ENCODE measurements around the gene DUOXA2.
A peak's percentile ranks its signal among the peaks of the same experiment; 100 is the strongest.
"Not testable (repeated sequence)": the region's sequence is repeated elsewhere in the genome, so short reads cannot be mapped to it uniquely, and the experiment has no call there.

DUOXA2 gene
- 0 reads per million in 9 experiments for total RNA-seq

GRCh38 chr15:45114076-45114750, at the start of gene DUOXA2, which contains the start of gene DUOX2:
Gene DUOXA2, plus strand, starts transcription at chr15:45114326. Its CDS starts 280 bp downstream, at chr15:45114606.
Gene DUOX2, minus strand, starts transcription at chr15:45114172. Its CDS starts 761 bp downstream, at chr15:45113411.
- H3K4me1 Mint-ChIP-seq (ENCODE audit: low read depth in 2 of 2) = peaks cover 18 to 41% of the 10 kb centered on the region in 2 donors
- DNase-seq (no peak), ATAC-seq (replicated peaks) (no peak)
- peak within 1 kb of the TSS; percentile 53 to 58 for H3K4me3 Mint-ChIP-seq
- no peaks in the 10 kb centered on the region for H3K9me3 Mint-ChIP-seq
- H3K27me3 Mint-ChIP-seq = peaks cover 82 to 91% of the 10 kb centered on the region in 2 donors
- H3K27ac Mint-ChIP-seq = no peak within 1 kb of the TSS
- peaks cover 2% of the 10 kb centered on the region for H3K36me3 Mint-ChIP-seq (ENCODE audit: insufficient read depth)

- peaks cover 6% of the 10 kb centered on the region in 2 donors for H3K4me1 Mint-ChIP-seq (ENCODE audit: low read depth in 2 of 2)
- no peaks in the 10 kb centered on the region for H3K9me3 Mint-ChIP-seq
- ATAC-seq (replicated peaks) = no peak
- no peak for DNase-seq
- peaks cover 3% of the 10 kb centered on the region for H3K36me3 Mint-ChIP-seq (ENCODE audit: insufficient read depth)
- H3K27me3 Mint-ChIP-seq = no peaks in the 10 kb centered on the region
- H3K4me3 Mint-ChIP-seq = no peak overlapping the region
- H3K27ac Mint-ChIP-seq = no peak overlapping the region
Measured at GRCh38 chr15:45064386-45064785, 49.7 kb upstream of the DUOXA2 start.

GRCh38 chr15:45069942-45070360, 44.2 kb upstream of the DUOXA2 start:
- H3K9me3 Mint-ChIP-seq; H3K4me3 Mint-ChIP-seq; H3K27ac Mint-ChIP-seq; H3K4me1 Mint-ChIP-seq (ENCODE audit: low read depth in 2 of 2); H3K36me3 Mint-ChIP-seq (ENCODE audit: insufficient read depth); ATAC-seq (replicated peaks); DNase-seq; H3K27me3 Mint-ChIP-seq: not testable (repeated sequence)

- H3K4me3 Mint-ChIP-seq; DNase-seq; H3K27ac Mint-ChIP-seq; H3K4me1 Mint-ChIP-seq (ENCODE audit: low read depth in 2 of 2); ATAC-seq (replicated peaks); H3K9me3 Mint-ChIP-seq; H3K27me3 Mint-ChIP-seq; H3K36me3 Mint-ChIP-seq (ENCODE audit: insufficient read depth): not testable (repeated sequence)
Measured at GRCh38 chr15:45073602-45074001, 40.5 kb upstream of the DUOXA2 start.

GRCh38 chr15:45075440-45076320, 38.4 kb upstream of the DUOXA2 start:
- H3K27ac Mint-ChIP-seq; H3K4me3 Mint-ChIP-seq; H3K9me3 Mint-ChIP-seq; H3K27me3 Mint-ChIP-seq; H3K36me3 Mint-ChIP-seq (ENCODE audit: insufficient read depth); H3K4me1 Mint-ChIP-seq (ENCODE audit: low read depth in 2 of 2); DNase-seq; ATAC-seq (replicated peaks): not testable (repeated sequence)

- H3K9me3 Mint-ChIP-seq; ATAC-seq (replicated peaks); H3K36me3 Mint-ChIP-seq (ENCODE audit: insufficient read depth); H3K27ac Mint-ChIP-seq; H3K4me1 Mint-ChIP-seq (ENCODE audit: low read depth in 2 of 2); H3K27me3 Mint-ChIP-seq; H3K4me3 Mint-ChIP-seq; DNase-seq: not testable (repeated sequence)
Measured at GRCh38 chr15:45077391-45077790, 36.7 kb upstream of the DUOXA2 start.

- H3K9me3 Mint-ChIP-seq; H3K27ac Mint-ChIP-seq; ATAC-seq (replicated peaks); DNase-seq; H3K4me1 Mint-ChIP-seq (ENCODE audit: low read depth in 2 of 2); H3K4me3 Mint-ChIP-seq; H3K36me3 Mint-ChIP-seq (ENCODE audit: insufficient read depth): not testable (repeated sequence)
- peaks cover 12 to 23% of the 10 kb centered on the region in 2 donors for H3K27me3 Mint-ChIP-seq
Measured at GRCh38 chr15:45079201-45079600, 34.9 kb upstream of the DUOXA2 start.

GRCh38 chr15:45079628-45080246, 34.4 kb upstream of the DUOXA2 start:
- H3K27me3 Mint-ChIP-seq = peaks cover 17 to 25% of the 10 kb centered on the region in 2 donors
- not testable (repeated sequence) for H3K4me1 Mint-ChIP-seq (ENCODE audit: low read depth in 2 of 2)

GRCh38 chr15:45080593-45080992, 33.5 kb upstream of the DUOXA2 start:
- not testable (repeated sequence) for DNase-seq; H3K4me1 Mint-ChIP-seq (ENCODE audit: low read depth in 2 of 2); H3K27ac Mint-ChIP-seq; H3K36me3 Mint-ChIP-seq (ENCODE audit: insufficient read depth); ATAC-seq (replicated peaks); H3K9me3 Mint-ChIP-seq; H3K4me3 Mint-ChIP-seq
- peaks cover 23 to 25% of the 10 kb centered on the region in 2 donors for H3K27me3 Mint-ChIP-seq

More at GRCh38 chr15:45079628-45080246, 34.4 kb upstream of the DUOXA2 start:
- ATAC-seq (replicated peaks); H3K9me3 Mint-ChIP-seq; H3K4me3 Mint-ChIP-seq; H3K27ac Mint-ChIP-seq; H3K36me3 Mint-ChIP-seq (ENCODE audit: insufficient read depth); DNase-seq: not testable (repeated sequence)

- ATAC-seq (replicated peaks) = not testable (repeated sequence)
Measured at GRCh38 chr15:45082412-45082811, 31.7 kb upstream of the DUOXA2 start.

GRCh38 chr15:45083223-45083622, 30.9 kb upstream of the DUOXA2 start:
- ATAC-seq (replicated peaks) (no peak), DNase-seq (no peak)
- H3K9me3 Mint-ChIP-seq = no peaks in the 10 kb centered on the region
- no peak overlapping the region for H3K4me3 Mint-ChIP-seq
- no peak overlapping the region for H3K27ac Mint-ChIP-seq
- peaks cover 32 to 33% of the 10 kb centered on the region in 2 donors for H3K27me3 Mint-ChIP-seq
- H3K36me3 Mint-ChIP-seq (ENCODE audit: insufficient read depth) = no peaks in the 10 kb centered on the region
- H3K4me1 Mint-ChIP-seq (ENCODE audit: low read depth in 2 of 2) = no peaks in the 10 kb centered on the region

More at GRCh38 chr15:45082412-45082811, 31.7 kb upstream of the DUOXA2 start:
- not testable (repeated sequence) for H3K4me3 Mint-ChIP-seq; H3K27ac Mint-ChIP-seq; H3K9me3 Mint-ChIP-seq; H3K36me3 Mint-ChIP-seq (ENCODE audit: insufficient read depth); DNase-seq; H3K4me1 Mint-ChIP-seq (ENCODE audit: low read depth in 2 of 2)
- H3K27me3 Mint-ChIP-seq = peaks cover 29 to 32% of the 10 kb centered on the region in 2 donors

- Mint-ChIP-seq H3K27ac (no peak overlapping the region), H3K4me1 (ENCODE audit: low read depth in 2 of 2) (no peaks in the 10 kb centered on the region), H3K4me3 (no peak overlapping the region), H3K36me3 (ENCODE audit: insufficient read depth) (no peaks in the 10 kb centered on the region), H3K9me3 (no peaks in the 10 kb centered on the region), H3K27me3 (peaks cover 37 to 41% of the 10 kb centered on the region in 2 donors)
- ATAC-seq (replicated peaks) (no peak), DNase-seq (no peak)
Measured at GRCh38 chr15:45084163-45084562, 30.0 kb upstream of the DUOXA2 start.

GRCh38 chr15:45087513-45087912, 26.6 kb upstream of the DUOXA2 start:
- no peak overlapping the region for H3K4me3 Mint-ChIP-seq
- H3K4me1 Mint-ChIP-seq (ENCODE audit: low read depth in 2 of 2) = no peaks in the 10 kb centered on the region
- DNase-seq (no peak), ATAC-seq (replicated peaks) (no peak)
- H3K9me3 Mint-ChIP-seq = no peaks in the 10 kb centered on the region
- H3K27ac Mint-ChIP-seq = no peak overlapping the region
- no peaks in the 10 kb centered on the region for H3K36me3 Mint-ChIP-seq (ENCODE audit: insufficient read depth)
- peaks cover 53 to 61% of the 10 kb centered on the region in 2 donors for H3K27me3 Mint-ChIP-seq
